ENCODE data around the gene PFDN4. TPM values are rescaled to one million over a fixed set of nuclear protein-coding genes. Genes with fewer than 3 reads are reported as not detected.

Gene PFDN4
- polyA plus RNA-seq (2013, experiment 1 of 2), result 263 TPM
- 260 TPM for polyA plus RNA-seq (2013, experiment 2 of 2)

GRCh38 chr20:54207743-54208547 lies at the start of gene PFDN4:
Gene PFDN4 (plus strand): TSS chr20:54208087. CDS start chr20:54208101, 14 bp downstream.
- Histone ChIP-seq H3K4me2 (ENCODE audit: low read length) (peak within 1 kb of the TSS; percentile 87), H2AK5ac (ENCODE audit: low read length) (peak within 1 kb of the TSS; percentile 54), H4K8ac (ENCODE audit: low read depth, low read length) (no peak within 1 kb of the TSS), H3K4me3 (ENCODE audit: low read length) (peak within 1 kb of the TSS; percentile 87), H3K56ac (ENCODE audit: low read length) (peak within 1 kb of the TSS; percentile 93), H2BK120ac (ENCODE audit: low read depth, low read length) (peak within 1 kb of the TSS; percentile 76), H3K27ac (ENCODE audit: low read depth, low read length) (no peak within 1 kb of the TSS), H3K23ac (ENCODE audit: low read length) (peak within 1 kb of the TSS; percentile 57), H3K4me1 (ENCODE audit: control insufficient read depth, low read depth, low read length) (peaks cover 9% of the 10 kb centered on the region), H3K79me1 (ENCODE audit: low read length) (peaks cover 19% of the 10 kb centered on the region), H3K18ac (ENCODE audit: low read length) (peak within 1 kb of the TSS; percentile 75), H3K36me3 (ENCODE audit: control insufficient read depth, insufficient read depth, low read length) (no peaks in the 10 kb centered on the region), H2BK15ac (replicated peaks; ENCODE audit: low read depth) (no peak within 1 kb of the TSS), H3K27me3 (ENCODE audit: insufficient read depth, low read length, poor library complexity) (no peaks in the 10 kb centered on the region), H3K9ac (ENCODE audit: low read length) (peak within 1 kb of the TSS; percentile 78), H3K4ac (ENCODE audit: low read depth, low read length) (peak within 1 kb of the TSS; percentile 82), H2BK5ac (ENCODE audit: low read length) (peak within 1 kb of the TSS; percentile 91), H4K5ac (ENCODE audit: low read length) (no peak within 1 kb of the TSS), H3K79me2 (ENCODE audit: control insufficient read depth, insufficient read depth, low read length) (peaks cover 47% of the 10 kb centered on the region)
- no CpG with 5 or more reads among the region's 76 CpGs for WGBS (ENCODE audit: extremely low coverage, insufficient coverage, low lambda C conversion rate)
- DNase-seq, result peak; percentile 89

GRCh38 chr20:54158226-54158625 lies 49.7 kb upstream of the PFDN4 start:
- H4K8ac ChIP-seq (ENCODE audit: low read depth, low read length), result no peak overlapping the region
- no peaks in the 10 kb centered on the region for H3K79me2 ChIP-seq (ENCODE audit: control insufficient read depth, insufficient read depth, low read length)
- DNase-seq, result no peak
- H3K4me1 ChIP-seq (ENCODE audit: control insufficient read depth, low read depth, low read length), result no peaks in the 10 kb centered on the region
- H3K79me1 ChIP-seq (ENCODE audit: low read length), result no peaks in the 10 kb centered on the region
- no peak overlapping the region for H3K27ac ChIP-seq (ENCODE audit: low read depth, low read length)
- no peak overlapping the region for H3K9ac ChIP-seq (ENCODE audit: low read length)
- no peak overlapping the region for H3K4me2 ChIP-seq (ENCODE audit: low read length)
- no CpG with 5 or more reads among the region's 3 CpGs for WGBS (ENCODE audit: extremely low coverage, insufficient coverage, low lambda C conversion rate)
- H3K4me3 ChIP-seq (ENCODE audit: low read length), result no peak overlapping the region
- no peak overlapping the region for H3K4ac ChIP-seq (ENCODE audit: low read depth, low read length)
- H3K23ac ChIP-seq (ENCODE audit: low read length), result no peak overlapping the region
- no peak overlapping the region for H2AK5ac ChIP-seq (ENCODE audit: low read length)
- H2BK120ac ChIP-seq (ENCODE audit: low read depth, low read length), result no peak overlapping the region
- H4K5ac ChIP-seq (ENCODE audit: low read length), result no peak overlapping the region
- H3K36me3 ChIP-seq (ENCODE audit: control insufficient read depth, insufficient read depth, low read length), result no peaks in the 10 kb centered on the region
- no peak overlapping the region for H2BK5ac ChIP-seq (ENCODE audit: low read length)
- H3K27me3 ChIP-seq (ENCODE audit: insufficient read depth, low read length, poor library complexity), result no peaks in the 10 kb centered on the region
- no peak overlapping the region for H2BK15ac ChIP-seq (replicated peaks; ENCODE audit: low read depth)
- no peak overlapping the region for H3K18ac ChIP-seq (ENCODE audit: low read length)
- no peak overlapping the region for H3K56ac ChIP-seq (ENCODE audit: low read length)

DNA sequence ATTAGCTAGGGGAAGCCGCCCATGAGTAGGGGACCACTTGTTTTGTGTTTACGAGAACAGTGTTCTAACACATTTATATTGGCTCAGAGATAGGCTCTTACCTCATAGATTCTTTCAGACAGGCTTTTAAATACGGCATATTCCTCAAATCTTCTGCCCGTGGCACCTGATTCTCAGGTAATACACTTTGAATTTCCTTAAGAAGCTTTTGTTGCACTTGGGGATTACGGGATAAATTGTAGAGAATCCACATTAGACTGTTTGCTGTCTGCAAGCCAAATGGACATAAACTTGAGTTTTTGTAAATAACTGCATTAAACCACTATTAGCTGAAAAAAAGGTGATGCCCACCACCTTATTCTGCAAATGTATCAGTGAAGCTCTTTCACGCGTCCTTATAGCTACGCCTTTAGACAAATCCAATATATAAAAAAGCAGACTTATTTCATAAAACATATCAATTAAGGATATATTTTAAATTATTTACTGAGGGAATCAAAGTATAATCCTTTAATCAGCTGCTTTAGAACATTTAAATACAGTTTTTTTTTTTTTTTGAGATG lies 49.0 kb upstream of the PFDN4 start:
- Histone ChIP-seq H3K79me2 (ENCODE audit: control insufficient read depth, insufficient read depth, low read length) (no peaks in the 10 kb centered on the region), H2BK120ac (ENCODE audit: low read depth, low read length) (no peak overlapping the region), H3K79me1 (ENCODE audit: low read length) (no peaks in the 10 kb centered on the region), H3K4ac (ENCODE audit: low read depth, low read length) (no peak overlapping the region), H3K9ac (ENCODE audit: low read length) (no peak overlapping the region), H4K5ac (ENCODE audit: low read length) (no peak overlapping the region), H3K27me3 (ENCODE audit: insufficient read depth, low read length, poor library complexity) (no peaks in the 10 kb centered on the region), H3K27ac (ENCODE audit: low read depth, low read length) (no peak overlapping the region), H3K56ac (ENCODE audit: low read length) (no peak overlapping the region), H2AK5ac (ENCODE audit: low read length) (no peak overlapping the region), H3K18ac (ENCODE audit: low read length) (no peak overlapping the region), H2BK15ac (replicated peaks; ENCODE audit: low read depth) (no peak overlapping the region), H3K23ac (ENCODE audit: low read length) (no peak overlapping the region), H3K36me3 (ENCODE audit: control insufficient read depth, insufficient read depth, low read length) (no peaks in the 10 kb centered on the region), H3K4me2 (ENCODE audit: low read length) (no peak overlapping the region), H4K8ac (ENCODE audit: low read depth, low read length) (no peak overlapping the region), H2BK5ac (ENCODE audit: low read length) (no peak overlapping the region), H3K4me1 (ENCODE audit: control insufficient read depth, low read depth, low read length) (no peaks in the 10 kb centered on the region), H3K4me3 (ENCODE audit: low read length) (no peak overlapping the region)
- DNase-seq, result no peak
- WGBS (ENCODE audit: extremely low coverage, insufficient coverage, low lambda C conversion rate), result no CpG with 5 or more reads among the region's 8 CpGs

- Histone ChIP-seq H4K8ac (ENCODE audit: low read depth, low read length) (no peak overlapping the region), H3K4ac (ENCODE audit: low read depth, low read length) (no peak overlapping the region), H2AK5ac (ENCODE audit: low read length) (no peak overlapping the region), H3K9ac (ENCODE audit: low read length) (no peak overlapping the region), H3K36me3 (ENCODE audit: control insufficient read depth, insufficient read depth, low read length) (no peaks in the 10 kb centered on the region), H3K79me2 (ENCODE audit: control insufficient read depth, insufficient read depth, low read length) (no peaks in the 10 kb centered on the region), H3K79me1 (ENCODE audit: low read length) (no peaks in the 10 kb centered on the region), H3K56ac (ENCODE audit: low read length) (no peak overlapping the region), H3K23ac (ENCODE audit: low read length) (no peak overlapping the region), H2BK5ac (ENCODE audit: low read length) (no peak overlapping the region), H3K4me1 (ENCODE audit: control insufficient read depth, low read depth, low read length) (no peaks in the 10 kb centered on the region), H3K18ac (ENCODE audit: low read length) (no peak overlapping the region), H3K27ac (ENCODE audit: low read depth, low read length) (no peak overlapping the region), H3K4me2 (ENCODE audit: low read length) (no peak overlapping the region), H2BK120ac (ENCODE audit: low read depth, low read length) (no peak overlapping the region), H3K4me3 (ENCODE audit: low read length) (no peak overlapping the region), H2BK15ac (replicated peaks; ENCODE audit: low read depth) (no peak overlapping the region), H3K27me3 (ENCODE audit: insufficient read depth, low read length, poor library complexity) (no peaks in the 10 kb centered on the region), H4K5ac (ENCODE audit: low read length) (no peak overlapping the region)
- DNase-seq, result no peak
- no CpG with 5 or more reads among the region's 7 CpGs for WGBS (ENCODE audit: extremely low coverage, insufficient coverage, low lambda C conversion rate)
These were observed 47.6 kb upstream of the PFDN4 start for GRCh38 chr20:54160065-54161007.

DNA sequence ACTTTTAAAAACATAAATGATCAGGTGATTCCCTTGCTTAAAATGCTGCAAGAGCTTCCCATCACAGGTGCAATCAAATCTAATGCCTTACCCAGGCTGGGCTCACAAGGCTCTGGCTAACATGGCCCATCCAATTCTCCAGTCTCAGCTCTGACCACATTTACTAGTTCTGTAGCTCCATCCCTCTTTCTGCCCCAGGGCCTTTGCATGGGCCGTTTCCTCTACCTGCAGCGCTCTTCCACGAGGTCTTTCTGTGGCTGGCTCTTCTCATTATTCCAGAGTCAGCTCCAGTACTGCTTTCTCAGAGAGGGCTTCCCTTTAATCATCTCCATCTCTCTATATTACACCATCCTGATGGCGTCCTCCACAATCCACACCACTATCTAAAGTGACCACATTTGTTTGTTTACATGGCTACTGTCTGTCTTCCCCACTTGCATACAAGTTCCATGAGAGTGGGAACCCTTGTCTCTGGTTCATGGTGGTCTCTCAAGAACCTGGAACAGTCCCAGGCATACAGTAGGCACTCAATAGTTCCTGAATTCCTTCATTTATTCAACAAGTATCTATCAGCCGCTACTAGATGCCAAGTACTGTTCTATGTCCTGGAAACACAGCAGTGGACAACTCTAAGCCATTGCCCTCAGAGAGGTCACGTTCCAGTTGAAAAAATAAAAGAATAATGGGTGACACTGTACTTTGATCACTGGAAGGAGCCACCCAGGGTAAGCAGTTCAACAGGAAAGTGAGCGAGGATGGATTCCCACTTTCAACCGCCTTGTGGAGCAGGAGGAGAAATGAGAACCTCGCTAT lies 46.7 kb upstream of the PFDN4 start:
- H3K4me2 ChIP-seq (ENCODE audit: low read length), result no peak overlapping the region
- H3K27me3 ChIP-seq (ENCODE audit: insufficient read depth, low read length, poor library complexity), result no peaks in the 10 kb centered on the region

More for the DNA sequence above, 46.7 kb upstream of the PFDN4 start:
- H3K4ac ChIP-seq (ENCODE audit: low read depth, low read length), result no peak overlapping the region
- H3K36me3 ChIP-seq (ENCODE audit: control insufficient read depth, insufficient read depth, low read length), result no peaks in the 10 kb centered on the region
- H3K79me2 ChIP-seq (ENCODE audit: control insufficient read depth, insufficient read depth, low read length), result no peaks in the 10 kb centered on the region
- no peak overlapping the region for H3K9ac ChIP-seq (ENCODE audit: low read length)
- DNase-seq, result no peak
- H2AK5ac ChIP-seq (ENCODE audit: low read length), result no peak overlapping the region
- no peak overlapping the region for H2BK5ac ChIP-seq (ENCODE audit: low read length)
- no peak overlapping the region for H4K8ac ChIP-seq (ENCODE audit: low read depth, low read length)
- H4K5ac ChIP-seq (ENCODE audit: low read length), result no peak overlapping the region
- H3K4me3 ChIP-seq (ENCODE audit: low read length), result no peak overlapping the region
- no peaks in the 10 kb centered on the region for H3K79me1 ChIP-seq (ENCODE audit: low read length)
- no peaks in the 10 kb centered on the region for H3K4me1 ChIP-seq (ENCODE audit: control insufficient read depth, low read depth, low read length)
- no peak overlapping the region for H2BK120ac ChIP-seq (ENCODE audit: low read depth, low read length)
- whole genome bisulfite sequencing (ENCODE audit: extremely low coverage, insufficient coverage, low lambda C conversion rate), result no CpG with 5 or more reads among the region's 9 CpGs
- no peak overlapping the region for H3K18ac ChIP-seq (ENCODE audit: low read length)
- H3K56ac ChIP-seq (ENCODE audit: low read length), result no peak overlapping the region
- H2BK15ac ChIP-seq (replicated peaks; ENCODE audit: low read depth), result no peak overlapping the region
- H3K23ac ChIP-seq (ENCODE audit: low read length), result no peak overlapping the region
- H3K27ac ChIP-seq (ENCODE audit: low read depth, low read length), result no peak overlapping the region

Measured in mesendoderm (in vitro differentiated cells).